Endothelial cell of umbilical vein (primary cell): ENCODE measurements around the gene PDE6D. TPM values are rescaled to one million over a fixed set of nuclear protein-coding genes. Genes with fewer than 3 reads are reported as not detected.

ENCODE experiments used
- BruUV-seq: library from RNA; stranded (reverse); fragments of 400-500 nt; replicated peaks from 2 replicates; lab custom pipeline; 2021; lab: Mats Ljungman, UMichigan
- CTCF ChIA-PET: fragments of 300-600, 350-600 bp; sonication (Branson Sonifier 250); formaldehyde crosslinking; loops from one replicate; lab custom pipeline; 2021; ENCODE audit warnings: antibody characterized with exemption, inconsistent platforms; lab: Charles Lee
- POLR2A ChIA-PET: fragments of 300-600, 350-600 bp; sonication (Branson Sonifier 250); formaldehyde crosslinking; loops from one replicate; lab custom pipeline; 2021; ENCODE audit warnings: antibody characterized with exemption, inconsistent platforms; lab: Charles Lee
- DNase-seq: peaks from one replicate; pipeline ENCODE4 v3.0.0-alpha.2; 2011; ENCODE audit warnings: low read depth, low spot score
- FAIRE-seq: peaks from 2 replicates; lab custom pipeline; 2011; peaks lifted over from hg19 to GRCh38; lab: Jason Lieb, UNC
- H2AFZ ChIP-seq: 2 replicates; pipeline ENCODE4 v1.6.0; 2012; ENCODE audit warnings: low read depth, low read length, control low read depth, inconsistent platforms
- H3K27ac ChIP-seq: 2 replicates; pipeline ENCODE4 v1.5.1; 2011; ENCODE audit warnings: low read depth, mild to moderate bottlenecking, control low read depth, low read length, moderate library complexity; ENCODE audit not compliant: insufficient read depth
- H3K27me3 ChIP-seq, 2 experiments: 2 replicates each; pipeline versions ENCODE4 v1.6.0 to v1.6.1; 2011; ENCODE audit warnings: low read length in 2 of 2, mixed read lengths in 1 of 2; ENCODE audit not compliant: control insufficient read depth in 2 of 2, insufficient read depth in 2 of 2
- H3K36me3 ChIP-seq, 2 experiments: 2 replicates in 1 of 2; 3 replicates in 1 of 2; pipeline ENCODE4 v1.5.1; 2011; ENCODE audit warnings: low read length in 2 of 2, mild to moderate bottlenecking in 1 of 2, moderate library complexity in 1 of 2; ENCODE audit not compliant: control insufficient read depth in 2 of 2, insufficient read depth in 2 of 2; ENCODE audit errors: extremely low read depth in 1 of 2
- H3K4me1 ChIP-seq: 3 replicates; pipeline ENCODE4 v1.5.1; 2011; ENCODE audit warnings: mild to moderate bottlenecking, low read length; ENCODE audit not compliant: control insufficient read depth, insufficient read depth; ENCODE audit errors: extremely low read depth
- H3K4me2 ChIP-seq: 2 replicates; pipeline ENCODE4 v1.6.1; 2011; ENCODE audit warnings: low read length, control low read depth, mixed read lengths; ENCODE audit not compliant: insufficient read depth
- H3K4me3 ChIP-seq, 3 experiments: fragments of 200-600 bp in 1 of 3; sonication (generic), shearing (Covaris generic) in 1 of 3; replicated peaks in 1 of 3; 2 replicates each; pipeline ENCODE4 v1.5.1; 2011 to 2016; ENCODE audit warnings: control low read depth in 3 of 3, low read length in 3 of 3, mild to moderate bottlenecking in 2 of 3, inconsistent platforms in 1 of 3, low read depth in 1 of 3, moderate library complexity in 1 of 3; ENCODE audit not compliant: insufficient read depth in 1 of 3
- H3K79me2 ChIP-seq: 2 replicates; pipeline ENCODE4 v1.6.0; 2012; ENCODE audit warnings: low read length, inconsistent platforms; ENCODE audit not compliant: control insufficient read depth, insufficient read depth
- H3K9ac ChIP-seq: replicated peaks from 2 replicates; pipeline ENCODE3; 2011; ENCODE audit warnings: low read length, control low read depth; ENCODE audit not compliant: insufficient read depth; ENCODE audit errors: extremely low read depth
- H3K9me1 ChIP-seq: replicated peaks from 3 replicates; pipeline ENCODE4 v1.6.0; 2011; ENCODE audit warnings: mild to moderate bottlenecking, low read length; ENCODE audit not compliant: control insufficient read depth, insufficient read depth; ENCODE audit errors: extremely low read depth
- H3K9me3 ChIP-seq: replicated peaks from 2 replicates; pipeline ENCODE4 v1.5.1; 2012; ENCODE audit warnings: low read length, inconsistent platforms; ENCODE audit not compliant: control insufficient read depth, insufficient read depth
- H4K20me1 ChIP-seq: replicated peaks from 2 replicates; pipeline ENCODE3; 2011; ENCODE audit warnings: mild to moderate bottlenecking, low read length; ENCODE audit not compliant: control insufficient read depth, insufficient read depth; ENCODE audit errors: extremely low read depth
- CTCF ChIP-seq, 2 donors: IDR thresholded peaks; 1 replicate in 1 of 2; 2 replicates in 1 of 2; pipeline ENCODE4 v1.5.1; 2011; ENCODE audit warnings: low read length in 2 of 2, mild to moderate bottlenecking in 2 of 2, moderate library complexity in 2 of 2, control low read depth in 1 of 2, inconsistent platforms in 1 of 2, low read depth in 1 of 2; ENCODE audit not compliant: insufficient read depth in 1 of 2; ENCODE audit errors: extremely low read depth in 1 of 2
- EZH2 ChIP-seq: IDR thresholded peaks from 2 replicates; pipeline ENCODE4 v1.6.1; 2012; ENCODE audit warnings: borderline replicate concordance, low read depth, mild to moderate bottlenecking, moderate library complexity, low read length, inconsistent platforms; ENCODE audit not compliant: severe bottlenecking
- FOS ChIP-seq: IDR thresholded peaks from 2 replicates; pipeline ENCODE4 v1.6.1; 2011; ENCODE audit warnings: mild to moderate bottlenecking, low read length, moderate library complexity, borderline replicate concordance; ENCODE audit not compliant: insufficient read depth
- GATA2 ChIP-seq: IDR thresholded peaks from 2 replicates; pipeline ENCODE4 v1.7.0; 2011; ENCODE audit warnings: low read depth, mild to moderate bottlenecking, moderate library complexity, mixed read lengths, low read length; ENCODE audit not compliant: insufficient read length, insufficient read depth
- JUN ChIP-seq: IDR thresholded peaks from 2 replicates; pipeline ENCODE4 v1.6.1; 2011; ENCODE audit warnings: borderline replicate concordance, low read depth; ENCODE audit not compliant: insufficient read length, insufficient read depth
- MAX ChIP-seq: IDR thresholded peaks from 2 replicates; pipeline ENCODE4 v1.6.1; 2011; ENCODE audit not compliant: insufficient read depth, insufficient read length
- MYC ChIP-seq: IDR thresholded peaks from one replicate; pipeline ENCODE4 v1.6.1; 2011; ENCODE audit warnings: mild to moderate bottlenecking, low read depth, low read length
- POLR2A ChIP-seq: IDR thresholded peaks from 2 replicates; pipeline ENCODE4 v1.6.1; 2012; ENCODE audit warnings: low read depth, mild to moderate bottlenecking, control low read depth, low read length
- POLR2AphosphoS5 ChIP-seq: IDR thresholded peaks from 2 replicates; pipeline ENCODE4 v1.6.1; 2012; ENCODE audit warnings: low read depth, mild to moderate bottlenecking, control low read depth, low read length, moderate library complexity; ENCODE audit not compliant: insufficient read depth
- dilution Hi-C: fragments of 300-500 bp; cut with MboI; formaldehyde crosslinking; loops from one replicate; pipeline ENCODE4 v1.15.0; 2019; ENCODE audit warnings: low sequenced_read_pairs; ENCODE audit not compliant: extremely low pct_ligation_motif_present
- intact Hi-C: fragments of 100-400 bp; cut with micrococcal nuclease; formaldehyde crosslinking; loops from one replicate; pipeline ENCODE4 v1.10.0; 2022
- polyA plus RNA-seq, 4 experiments: library from polyadenylated mRNA; depleted of rRNA in 3 of 4; stranded (reverse) in 3 of 4; unstranded in 1 of 4; fragments of >200 nt; gene quantifications; 2 replicates each; pipeline versions ENCODE4 v1.2.1 to v1.2.3, GENCODE V29; 2011 to 2012; ENCODE audit warnings: missing spikeins in 1 of 4
- total RNA-seq: library from RNA; stranded (reverse); gene quantifications from 2 replicates; pipeline ENCODE4 v1.2.3, GENCODE V29; 2021

Gene PDE6D
- total and polyA plus RNA-seq, 2 donors (not counting 3 experiments of a cell fraction or from before 2014, with no cell fraction given) = 23.8 to 36.8 TPM

- no peaks in the 10 kb centered on the region for H4K20me1 ChIP-seq
- H3K9me1 ChIP-seq = no peaks in the 10 kb centered on the region
- no TSS peak for BruUV-seq
- dilution Hi-C loops (no loop called here), intact Hi-C loops (no loop called here)
- H3K36me3 ChIP-seq = no peaks in the 10 kb centered on the region
- H3K27me3 ChIP-seq = no peaks in the 10 kb centered on the region
- POLR2A ChIA-PET = no interaction called here
- no peak overlapping the region for H3K9ac ChIP-seq
- H2AFZ ChIP-seq = no peak overlapping the region
- no peak overlapping the region for H3K27ac ChIP-seq
- no peak overlapping the region for H3K4me3 ChIP-seq
- FAIRE-seq = peak; percentile 67
- no peaks in the 10 kb centered on the region for H3K79me2 ChIP-seq
- TF ChIP-seq GATA2 (no peak), JUN (no peak), POLR2AphosphoS5 (no peak), EZH2 (no peak), CTCF (IDR thresholded peaks at IDR 0.05; ENCODE audit: extremely low read depth in 1 of 2, insufficient read depth in 1 of 2, low read depth in 1 of 2, low read length in 2 of 2) (no peak), MYC (no peak), POLR2A (no peak), MAX (no peak), FOS (no peak)
- DNase-seq = no peak
- H3K4me1 ChIP-seq = peaks cover 2% of the 10 kb centered on the region
- CTCF ChIA-PET = interaction anchor here (0.7 kb wide), 1 partner anchor 208 kb away, joined by 4 read pairs; no protein-coding TSS in a partner anchor
- no peaks in the 10 kb centered on the region for H3K9me3 ChIP-seq
- no peak overlapping the region for H3K4me2 ChIP-seq
Measured at GRCh38 chr2:231769170-231770136, 11.6 kb downstream of the PDE6D start.
